ENCODE data around the gene GATA1.
A peak's percentile ranks its signal among the peaks of the same experiment; 100 is the strongest.

GATA1 gene

DNA sequence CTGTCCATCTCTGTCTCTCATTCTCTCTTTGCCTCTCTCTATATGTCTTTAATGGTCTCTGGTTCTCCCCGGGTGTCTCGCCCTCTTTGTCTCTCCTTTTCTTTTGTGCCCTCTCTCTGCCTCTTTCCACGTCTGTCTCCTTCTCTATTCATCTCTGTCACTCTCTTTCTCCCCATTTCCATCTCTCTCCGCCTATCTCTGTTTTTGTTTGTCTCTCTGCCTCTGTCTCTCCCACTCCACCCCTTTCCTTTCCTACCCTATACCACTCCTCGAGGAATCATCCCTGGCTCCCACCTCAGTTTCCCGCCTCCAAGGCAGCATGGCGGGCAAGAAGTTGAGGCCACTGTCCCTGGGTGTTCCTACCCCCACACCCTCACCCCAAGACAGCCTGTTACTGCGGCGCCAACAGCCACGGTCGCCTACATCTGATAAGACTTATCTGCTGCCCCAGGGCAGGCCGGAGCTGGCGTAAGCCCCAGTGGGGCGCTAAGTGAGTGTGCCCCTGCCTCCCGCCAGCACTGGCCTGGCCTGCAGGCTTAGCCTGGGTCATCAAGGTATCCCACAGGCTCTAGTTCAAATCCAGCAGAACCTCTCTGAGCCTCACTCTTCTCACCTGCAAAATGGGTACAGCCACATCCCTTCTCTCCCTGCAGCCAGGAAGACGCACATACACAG lies 713 bp upstream of the GATA1 start:
- DNase-seq = no peak

DNA sequence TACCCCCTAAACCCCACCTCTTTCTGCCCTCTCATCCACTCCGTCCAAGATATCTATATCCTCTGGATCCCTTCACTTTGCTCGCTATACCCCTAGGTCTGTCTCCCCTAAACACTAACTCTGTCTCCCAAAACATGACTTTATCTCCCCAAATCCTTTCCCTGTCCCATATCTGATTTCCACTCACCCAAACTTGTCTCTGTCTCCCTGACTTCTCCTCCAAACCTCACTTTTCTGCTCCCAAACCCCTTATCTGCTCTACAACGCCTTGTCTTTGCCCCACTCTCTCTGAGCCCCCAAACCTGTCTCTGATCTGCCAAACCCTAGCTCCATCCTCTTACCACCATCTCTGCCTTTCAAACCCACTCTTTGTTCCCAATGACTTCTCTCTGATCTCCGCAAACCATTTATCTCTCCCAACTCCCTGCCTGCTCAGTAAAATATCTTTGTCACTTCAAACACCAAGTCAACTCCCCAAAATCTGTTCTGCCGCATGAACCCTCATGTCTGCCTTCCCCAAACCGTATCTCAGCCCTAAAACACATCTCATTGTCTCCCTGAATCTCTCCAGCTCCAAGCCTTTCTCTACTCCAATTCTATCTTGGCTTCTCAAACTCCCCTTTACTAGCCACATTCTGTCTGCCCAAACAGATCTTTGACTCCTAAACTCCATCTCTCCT lies 575 bp downstream of the GATA1 start:
- no peak for DNase-seq

- DNase-seq = no peak
Measured at GRCh38 chrX:48787505-48788443, 1.4 kb downstream of the GATA1 start.

DNA sequence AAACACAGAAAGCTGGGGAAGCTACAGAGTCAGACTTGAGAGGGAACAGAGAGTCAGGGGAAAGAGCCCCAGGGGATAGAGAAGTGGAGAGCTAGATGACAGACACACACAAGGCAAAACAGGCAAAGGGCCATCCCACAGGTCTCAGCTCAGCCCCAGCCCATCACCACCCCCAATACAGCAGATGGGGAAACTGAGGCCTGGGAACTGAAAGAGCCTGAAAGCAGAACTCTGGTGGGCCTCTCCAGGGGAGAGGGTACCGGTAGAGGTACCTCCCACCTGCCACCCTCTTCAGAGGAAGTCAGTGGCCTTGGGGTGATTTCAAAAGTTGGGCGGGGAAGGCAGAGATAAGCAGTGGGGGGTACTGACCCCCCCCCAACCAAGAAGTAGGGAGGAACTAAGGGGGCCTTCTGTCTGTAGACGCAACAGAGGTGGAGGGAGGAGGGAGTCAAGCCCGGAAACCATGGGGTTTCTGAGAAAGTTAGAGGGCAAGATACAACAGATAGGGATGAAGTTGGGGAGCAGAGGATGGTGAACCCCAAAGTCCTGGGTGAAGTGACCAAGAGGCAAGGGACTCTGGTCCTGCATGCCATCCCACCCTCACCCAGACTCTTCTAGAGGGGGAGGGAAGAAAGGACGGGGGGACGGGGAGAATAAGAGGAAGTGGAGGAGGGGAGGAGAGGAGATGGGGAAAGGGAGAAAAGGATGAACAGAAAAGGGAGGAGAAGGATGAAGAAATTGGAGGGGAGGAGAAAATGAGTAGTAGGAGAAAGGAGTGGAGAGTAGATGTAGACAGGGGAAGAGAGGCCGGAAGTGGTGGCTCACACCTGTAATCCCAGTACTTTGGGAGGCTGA lies 3.2 kb downstream of the GATA1 start:
- DNase-seq = no peak

- no peak for DNase-seq
Measured at GRCh38 chrX:48790477-48790876, 4.1 kb downstream of the GATA1 start.

- DNase-seq = no peak
Measured at GRCh38 chrX:48791063-48791820, 4.9 kb downstream of the GATA1 start.

- no peak for DNase-seq
Measured at GRCh38 chrX:48792219-48792618, 5.8 kb downstream of the GATA1 start.

DNA sequence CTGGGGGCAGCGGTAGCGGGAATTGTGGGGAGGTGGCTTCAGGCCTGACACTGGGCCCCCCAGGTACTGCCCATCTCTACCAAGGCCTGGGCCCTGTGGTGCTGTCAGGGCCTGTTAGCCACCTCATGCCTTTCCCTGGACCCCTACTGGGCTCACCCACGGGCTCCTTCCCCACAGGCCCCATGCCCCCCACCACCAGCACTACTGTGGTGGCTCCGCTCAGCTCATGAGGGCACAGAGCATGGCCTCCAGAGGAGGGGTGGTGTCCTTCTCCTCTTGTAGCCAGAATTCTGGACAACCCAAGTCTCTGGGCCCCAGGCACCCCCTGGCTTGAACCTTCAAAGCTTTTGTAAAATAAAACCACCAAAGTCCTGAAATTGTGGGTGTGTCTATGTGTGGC lies 7.5 kb downstream of the GATA1 start:
- DNase-seq = no peak

DNA sequence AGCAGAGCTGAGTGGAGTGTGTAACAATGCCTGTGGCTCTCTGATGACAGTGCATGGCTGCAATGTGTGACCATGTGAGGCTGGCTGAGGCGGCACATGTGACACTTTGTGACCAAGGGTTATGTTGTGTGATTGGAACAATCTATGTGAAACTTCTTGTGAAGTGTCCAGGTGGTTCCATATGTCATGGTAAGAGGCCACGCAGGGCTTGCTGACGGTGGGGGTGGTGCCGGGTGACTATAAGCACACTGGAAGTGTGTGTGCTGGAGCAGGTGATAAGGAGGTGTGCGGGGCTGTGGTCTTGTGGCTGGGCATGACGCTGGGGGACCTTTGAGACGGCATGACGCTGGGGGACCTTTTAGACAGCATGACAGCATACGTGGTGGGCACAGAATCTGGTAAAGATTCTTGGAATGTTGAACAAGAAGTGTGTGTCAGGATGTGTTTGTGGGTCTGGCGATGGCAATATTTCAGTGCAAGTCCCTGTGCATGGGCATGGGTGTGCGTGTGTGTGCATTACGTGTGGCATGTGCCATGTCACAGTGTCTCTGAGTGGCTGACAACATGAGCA lies 8.0 kb downstream of the GATA1 start:
- no peak for DNase-seq

DNA sequence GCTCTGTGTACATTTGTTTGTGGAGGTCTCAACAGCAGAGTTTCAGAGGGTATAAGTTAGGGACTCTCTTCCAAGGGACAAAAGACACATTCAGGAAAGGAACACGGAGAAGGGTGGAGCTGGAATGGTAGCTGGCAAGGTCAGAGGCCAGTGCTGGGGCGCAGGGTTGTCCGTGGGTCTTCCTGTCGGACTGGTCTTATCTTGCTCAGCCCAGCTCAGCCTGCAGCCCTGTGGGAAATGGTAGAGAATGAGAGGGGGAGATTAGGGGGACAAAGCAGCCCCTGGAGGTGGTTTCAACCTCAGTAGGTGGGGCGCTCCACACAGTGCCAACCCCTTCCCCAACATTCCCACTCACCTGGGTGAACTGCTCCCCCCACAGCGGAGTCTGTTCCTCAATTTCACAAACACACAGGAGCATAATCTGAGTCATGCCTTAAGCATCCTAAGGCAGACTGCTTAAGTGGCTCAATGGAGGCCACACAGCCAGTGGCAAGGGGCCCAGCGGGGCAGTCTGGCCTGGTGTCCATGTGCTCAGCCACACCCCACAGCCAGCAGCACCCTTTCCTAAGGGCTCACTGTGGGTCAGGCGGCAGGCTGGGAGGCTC lies 8.6 kb downstream of the GATA1 start:
- no peak for DNase-seq

GRCh38 chrX:48798318-48798717 lies 11.9 kb downstream of the GATA1 start:
- DNase-seq = no peak

- DNase-seq = peak in 1 of 2 donors; percentile 21
Measured at GRCh38 chrX:48800574-48801279, 14.3 kb downstream of the GATA1 start.

DNA sequence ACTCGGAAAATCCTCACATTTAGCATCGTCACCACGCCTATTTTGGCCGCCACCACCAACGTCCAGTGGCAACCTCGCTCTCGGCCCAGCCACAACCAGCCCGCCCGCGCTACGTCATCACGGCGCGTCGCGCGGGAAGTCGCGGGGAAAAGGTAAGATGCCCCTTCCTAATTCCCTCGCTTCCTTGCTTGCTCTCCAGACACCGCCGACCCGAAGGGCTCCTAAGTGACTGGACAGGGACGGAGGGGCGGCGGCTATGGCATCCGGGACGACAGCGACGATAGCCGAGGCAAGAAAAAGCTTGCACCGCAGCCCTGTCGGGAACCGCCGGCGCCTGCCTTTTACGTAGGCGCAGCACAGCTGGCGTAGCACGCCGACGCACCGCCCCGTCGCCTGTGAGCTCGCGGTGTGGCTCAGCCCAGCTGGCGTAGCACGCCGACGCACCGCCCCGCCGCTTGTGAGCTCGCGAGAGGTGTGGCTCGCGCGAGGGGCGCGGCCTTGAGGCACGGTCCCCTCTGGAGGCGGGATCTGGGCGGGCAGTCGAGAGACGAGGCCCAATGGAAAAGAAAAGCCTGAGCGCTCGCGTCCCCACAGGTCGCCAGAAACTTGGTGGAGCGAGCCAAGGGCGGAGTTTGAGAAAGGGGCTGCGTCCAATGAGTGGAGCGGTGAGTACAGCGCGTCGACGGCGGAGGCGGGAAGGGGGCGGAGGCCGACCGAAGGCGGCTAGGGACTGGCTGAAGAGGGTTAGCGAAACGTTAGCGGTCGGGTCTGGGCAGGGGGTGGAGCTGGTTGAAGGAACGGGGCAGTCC lies 15.1 kb downstream of the GATA1 start, which contains the start of gene HDAC6:
Gene HDAC6 (plus strand): TSS at position 788 of the 809 bp plus-strand sequence. CDS start 626 bp downstream, outside the sequence.
- DNase-seq = peak; percentile 94 to 97

- peak; percentile 72 for DNase-seq
Measured at GRCh38 chrX:48802089-48802904, 15.9 kb downstream of the GATA1 start.

DNA sequence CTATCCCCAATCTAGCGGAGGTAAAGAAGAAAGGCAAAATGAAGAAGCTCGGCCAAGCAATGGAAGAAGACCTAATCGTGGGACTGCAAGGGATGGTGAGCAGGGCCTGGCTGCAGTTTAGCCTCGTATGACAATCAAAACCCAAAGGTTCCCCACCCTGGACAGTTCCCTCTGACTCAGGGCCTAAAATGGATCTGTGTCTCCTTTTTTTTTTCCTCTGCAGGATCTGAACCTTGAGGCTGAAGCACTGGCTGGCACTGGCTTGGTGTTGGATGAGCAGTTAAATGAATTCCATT lies 16.5 kb downstream of the GATA1 start:
- peak in 1 of 2 donors; percentile 3 for DNase-seq

DNA sequence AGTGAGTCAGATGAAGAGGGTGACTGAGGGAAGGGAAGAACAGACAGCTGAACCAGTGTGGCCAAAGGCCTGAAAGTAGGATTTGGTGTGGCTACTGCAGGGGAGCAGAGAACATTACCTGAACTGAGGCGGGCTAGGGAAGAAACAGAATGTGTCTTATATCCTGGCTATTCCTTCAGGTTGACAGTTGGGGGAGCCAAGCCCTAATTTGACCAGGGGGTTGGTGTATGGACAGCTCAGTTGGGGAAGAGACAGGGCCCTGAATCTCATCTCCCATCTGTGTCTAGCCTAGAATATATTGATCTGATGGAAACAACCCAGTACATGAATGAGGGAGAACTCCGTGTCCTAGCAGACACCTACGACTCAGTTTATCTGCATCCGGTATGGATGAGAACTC lies 19.7 kb downstream of the GATA1 start:
- no peak for DNase-seq

DNA sequence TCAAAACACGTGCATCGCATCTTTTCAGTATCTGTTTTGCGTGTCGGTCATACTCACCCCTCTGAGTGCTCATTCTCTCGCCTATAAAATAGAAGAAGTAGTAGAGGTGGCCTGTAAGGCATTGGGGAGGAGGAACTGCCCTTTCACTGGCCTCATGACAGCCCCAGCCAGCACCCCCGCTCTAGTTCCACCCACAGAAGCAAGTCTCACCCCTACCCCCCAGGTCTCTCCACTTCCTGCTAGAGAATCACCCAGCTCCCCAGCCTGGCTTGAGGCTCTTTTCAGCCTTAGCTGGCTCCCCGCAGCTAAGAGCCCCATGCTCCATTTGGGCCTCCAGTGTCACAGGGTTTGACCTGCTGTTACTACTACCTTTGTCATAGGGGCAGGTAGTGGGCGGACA lies 27.3 kb downstream of the GATA1 start:
- DNase-seq = peak; percentile 41 to 71

DNA sequence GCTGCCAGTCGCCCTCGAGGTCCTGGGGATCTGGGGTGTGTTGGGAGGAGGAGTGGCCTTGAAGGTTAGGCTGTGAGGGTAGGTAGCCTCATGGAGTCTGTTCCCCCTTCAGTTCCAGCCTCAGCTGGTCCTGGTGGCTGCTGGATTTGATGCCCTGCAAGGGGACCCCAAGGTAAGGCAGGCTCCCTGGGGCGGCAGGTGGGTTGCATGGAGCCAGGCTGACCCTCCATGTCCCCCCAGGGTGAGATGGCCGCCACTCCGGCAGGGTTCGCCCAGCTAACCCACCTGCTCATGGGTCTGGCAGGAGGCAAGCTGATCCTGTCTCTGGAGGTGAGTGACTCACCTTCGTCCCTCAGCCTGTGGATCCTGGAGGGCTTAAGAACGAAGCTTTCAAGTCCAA lies 28.3 kb downstream of the GATA1 start:
- no peak for DNase-seq

GRCh38 chrX:48815266-48815665 lies 28.9 kb downstream of the GATA1 start:
- no peak for DNase-seq
